HG03565 (cell line): ENCODE results near the gene SCUBE1.

Experiments used
- ATAC-seq: cut with Tn5 transposase; IDR thresholded peaks from one replicate; pipeline ENCODE4 v1.9.1; 2021; ENCODE audit warnings: mild to moderate bottlenecking, moderate library complexity; ENCODE audit not compliant: unreplicated experiment

Gene SCUBE1

GRCh38 chr22:43166132-43166930 is 176.8 kb downstream of the SCUBE1 start:
- ATAC-seq = no peak

- no peak for ATAC-seq
These were observed 178.5 kb downstream of the SCUBE1 start for GRCh38 chr22:43164636-43165035.

DNA sequence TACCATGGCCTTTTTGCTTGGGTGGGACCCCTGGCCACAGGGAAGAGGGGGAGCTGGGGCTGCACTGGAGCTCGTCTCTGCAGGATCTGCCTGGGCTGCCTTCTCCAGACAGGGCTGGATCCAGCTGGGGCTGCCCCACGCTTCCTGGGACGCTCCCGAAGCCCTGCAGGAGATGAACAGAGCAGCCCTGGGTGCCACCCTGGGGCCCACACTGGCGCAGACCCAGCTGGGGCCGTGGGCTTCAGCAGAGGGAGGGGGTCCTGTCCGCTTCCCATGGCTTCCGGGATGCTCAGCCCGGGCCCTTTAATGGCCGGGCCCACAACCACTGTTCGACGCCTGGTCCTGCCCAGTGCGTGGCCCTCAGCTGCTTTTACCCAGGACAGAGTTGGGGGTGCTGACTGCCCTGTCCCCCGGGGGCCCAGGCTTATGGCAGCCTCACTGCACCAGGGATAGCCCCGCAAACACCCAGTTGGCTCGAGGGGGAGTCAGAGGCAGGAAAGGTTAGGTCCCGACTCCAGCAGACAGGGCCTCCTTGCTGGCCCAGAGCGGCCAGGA is 179.9 kb downstream of the SCUBE1 start:
- ATAC-seq = no peak

GRCh38 chr22:43162412-43163150 is 180.6 kb downstream of the SCUBE1 start:
- no peak for ATAC-seq

- no peak for ATAC-seq
These were observed 182.6 kb downstream of the SCUBE1 start for GRCh38 chr22:43160497-43161126.

DNA sequence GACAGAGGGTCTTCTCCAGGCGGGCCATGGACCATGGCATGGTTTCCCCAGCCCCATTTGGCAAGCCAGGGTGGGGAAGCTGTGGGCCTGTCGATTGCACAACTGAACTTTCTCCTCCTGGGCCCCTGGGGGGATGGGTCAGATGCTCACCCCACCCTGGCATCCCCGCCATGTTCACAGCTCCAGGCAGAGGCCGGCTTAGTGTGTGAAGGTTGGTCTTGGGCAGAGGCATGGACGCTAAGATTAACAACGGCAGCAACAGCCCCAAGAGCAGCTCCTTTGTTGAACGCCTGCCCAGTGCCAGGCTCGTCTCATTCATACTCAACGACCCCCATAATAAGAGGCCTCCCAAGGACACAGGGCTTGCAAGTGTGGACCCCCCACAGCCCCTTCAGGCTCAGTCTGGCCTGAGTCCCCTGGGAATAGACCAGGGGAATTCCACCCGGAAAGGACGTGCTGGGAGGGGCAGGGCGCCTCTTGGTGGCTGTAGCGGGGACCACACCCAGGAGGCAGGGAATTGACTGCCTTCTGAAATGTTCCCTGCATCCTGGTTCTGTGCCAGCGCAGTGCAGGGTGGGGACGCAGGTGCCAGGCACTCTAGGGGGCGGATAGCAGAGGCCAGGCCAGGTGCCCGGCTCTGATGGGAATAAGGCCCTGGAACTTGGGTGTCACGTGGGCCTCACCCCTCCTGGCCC is 183.5 kb downstream of the SCUBE1 start:
- ATAC-seq = no peak

GRCh38 chr22:43158778-43159483 is 184.2 kb downstream of the SCUBE1 start:
- ATAC-seq = no peak

GRCh38 chr22:43157874-43158546 is 185.2 kb downstream of the SCUBE1 start:
- ATAC-seq = no peak

DNA sequence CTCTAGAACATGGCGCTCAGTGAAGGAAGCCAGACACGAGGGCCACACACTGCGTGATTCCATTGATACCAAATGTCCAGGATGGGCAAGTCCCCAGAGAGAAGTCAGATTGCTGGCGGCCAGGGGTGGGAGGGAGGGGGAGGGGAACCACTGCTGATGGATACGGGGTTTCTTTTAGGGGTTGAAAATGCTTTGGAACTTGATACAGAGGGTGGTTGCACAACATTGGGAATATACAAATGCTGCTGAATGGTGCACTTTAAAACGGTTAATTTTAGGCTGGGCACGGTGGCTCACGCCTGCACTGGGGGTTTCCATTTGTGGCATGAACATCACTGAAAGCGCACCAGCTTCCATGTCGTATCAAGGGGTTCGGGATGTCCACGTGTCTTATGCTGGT is 186.8 kb downstream of the SCUBE1 start:
- ATAC-seq = no peak

- no peak for ATAC-seq
These were observed 187.4 kb downstream of the SCUBE1 start for GRCh38 chr22:43155789-43156188.

DNA sequence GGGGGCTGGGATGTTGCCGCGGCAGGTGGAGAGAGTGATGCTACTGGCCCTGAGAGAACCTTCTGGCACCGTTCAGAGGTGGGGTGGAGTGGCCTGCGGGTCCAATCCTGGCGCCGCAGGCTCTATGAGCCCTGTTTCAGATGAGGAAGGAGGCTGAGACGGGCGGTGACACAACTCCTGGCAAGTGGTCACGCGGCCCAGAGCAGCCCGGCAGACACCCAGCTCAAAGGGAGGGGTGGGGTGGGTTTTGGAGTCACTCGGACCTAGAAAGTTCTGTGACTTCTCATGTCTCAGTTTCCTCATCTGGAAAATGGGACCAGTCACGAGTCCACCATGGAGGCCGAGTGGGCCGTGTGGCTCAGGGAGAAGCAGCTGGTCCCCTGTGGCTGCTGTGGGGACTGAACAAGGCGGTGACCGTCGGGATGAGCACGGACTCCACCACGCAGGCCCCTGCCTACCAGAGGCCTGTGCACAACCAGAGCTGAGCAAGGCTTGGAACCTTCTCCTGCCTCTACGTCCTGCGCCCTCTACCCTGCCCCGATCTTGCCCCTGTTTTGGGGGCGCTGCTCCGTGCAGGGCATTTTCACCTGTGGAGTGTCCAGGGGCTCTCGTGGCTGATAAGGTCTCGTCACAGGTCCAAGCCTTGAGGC is 188.2 kb downstream of the SCUBE1 start:
- ATAC-seq = no peak

- no peak for ATAC-seq
These were observed 189.3 kb downstream of the SCUBE1 start for GRCh38 chr22:43153899-43154298.

- ATAC-seq = no peak
These were observed 190.7 kb downstream of the SCUBE1 start for GRCh38 chr22:43152357-43153071.

DNA sequence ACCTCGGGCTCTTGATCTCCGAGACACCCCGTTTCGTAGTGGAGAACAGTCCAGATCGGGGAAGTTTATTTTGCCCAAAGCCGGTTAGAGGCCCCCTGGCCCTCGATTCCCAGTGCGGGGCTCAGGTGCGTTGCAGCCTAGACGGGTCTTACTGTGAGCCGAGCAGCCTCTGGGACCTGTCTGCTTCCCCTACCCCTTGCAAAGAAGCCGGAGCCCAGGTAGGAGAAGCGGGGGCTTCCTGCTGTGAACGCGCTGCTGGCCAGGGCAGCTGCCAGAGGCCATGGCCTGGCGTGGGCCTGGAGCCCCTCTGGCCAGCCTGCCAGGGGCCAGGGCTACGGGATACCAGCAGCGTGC is 191.2 kb downstream of the SCUBE1 start:
- no peak for ATAC-seq

DNA sequence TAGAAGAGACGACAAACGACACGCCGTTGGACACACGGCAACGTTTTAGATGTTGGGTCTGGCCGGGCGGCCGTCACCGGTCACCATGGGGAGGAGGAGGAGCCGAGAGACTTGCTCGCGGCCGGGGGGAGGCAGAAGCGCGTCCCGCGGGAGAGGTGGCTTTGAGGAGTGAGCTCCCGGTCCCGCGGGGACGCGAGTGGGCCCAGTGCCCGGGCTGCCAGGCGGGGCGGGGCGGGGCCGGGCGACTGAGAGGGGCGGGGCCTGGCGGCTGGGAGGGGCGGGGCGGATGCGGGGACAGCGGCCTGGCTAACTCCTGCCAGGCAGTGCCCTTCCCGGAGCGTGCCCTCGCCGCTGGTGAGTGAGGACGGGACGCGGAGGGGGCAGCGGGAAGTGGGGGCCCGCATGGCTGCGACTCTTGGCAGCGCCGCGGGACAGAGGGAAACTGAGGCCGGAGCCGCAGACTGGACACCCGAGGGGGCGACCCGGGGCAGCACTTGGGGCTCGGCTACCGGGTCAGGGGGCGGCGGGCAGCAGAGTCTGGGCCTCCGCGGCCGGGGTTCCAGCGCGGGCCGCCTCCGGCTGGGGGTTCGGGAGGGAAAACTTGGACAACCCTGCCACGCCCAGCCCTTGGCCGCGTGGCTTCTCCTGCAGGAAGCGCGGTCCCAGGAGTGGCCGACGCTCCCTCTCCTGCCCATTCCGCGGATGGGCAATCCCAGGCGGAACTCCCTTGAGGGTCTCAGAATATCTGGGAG is 191.7 kb downstream of the SCUBE1 start, which contains the start of gene TSPO:
Gene TSPO (plus strand): TSS at position 309 of the 752 bp plus-strand sequence. CDS start 7,680 bp downstream, outside the sequence.
- no peak for ATAC-seq

DNA sequence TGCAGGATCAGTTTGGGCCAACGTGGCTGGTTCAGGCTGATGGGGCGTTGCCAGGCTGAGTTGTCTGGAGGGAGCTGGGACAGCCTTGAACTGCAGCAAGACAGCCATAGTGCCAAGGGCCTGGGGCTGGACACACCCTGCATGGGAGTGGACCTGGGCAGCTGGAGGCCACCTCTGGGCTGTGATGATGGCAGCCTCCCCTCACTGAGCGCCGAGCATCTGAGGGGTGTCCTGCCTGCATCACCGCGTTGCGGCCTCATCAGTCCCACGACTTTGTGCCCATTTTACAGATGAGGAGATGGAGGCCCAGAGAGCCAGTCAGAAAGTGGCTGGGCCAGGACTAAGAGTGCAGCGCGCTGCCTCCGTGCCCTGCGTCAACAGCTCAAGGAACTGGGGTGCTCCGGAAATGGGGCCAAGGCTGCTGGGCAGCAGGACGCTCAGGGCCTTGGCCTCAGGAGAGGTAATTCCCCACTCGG is 192.4 kb downstream of the SCUBE1 start:
- ATAC-seq = no peak

DNA sequence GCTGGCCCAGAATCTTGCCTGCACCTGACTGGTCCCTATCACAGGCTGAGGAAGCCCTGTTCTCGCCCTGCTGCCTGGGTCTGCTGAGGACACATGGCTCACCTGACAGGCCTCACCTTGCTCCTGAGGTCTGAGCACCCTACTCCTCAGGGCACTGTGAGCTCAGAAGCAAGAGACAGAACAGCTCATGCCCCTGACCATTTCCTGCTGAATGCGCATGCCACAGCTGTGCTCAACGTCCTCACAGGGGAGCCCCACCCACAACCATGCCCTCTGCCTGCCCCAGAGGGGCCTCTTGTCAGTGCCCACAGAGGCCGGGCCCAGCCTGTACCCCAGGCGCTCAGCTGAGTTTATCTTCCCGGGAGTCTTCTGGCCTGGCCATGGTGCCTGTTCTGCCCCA is 194.6 kb downstream of the SCUBE1 start:
- no peak for ATAC-seq

- no peak for ATAC-seq
These were observed 195.4 kb downstream of the SCUBE1 start for GRCh38 chr22:43147821-43148220.
